Measurements from ENCODE around the gene TDO2.
"Not testable (repeated sequence)": the region's sequence is repeated elsewhere in the genome, so short reads cannot be mapped to it uniquely, and the experiment has no call there.

The TDO2 gene

GRCh38 chr4:155903453-155903852 lies at the start of gene TDO2:
TSS of gene TDO2 (plus strand) at chr4:155903696. CDS start at chr4:155903759, 63 bp downstream.
- no peak for DNase-seq

- DNase-seq: peak; percentile 48
Measured at GRCh38 chr4:155854582-155855226, 48.8 kb upstream of the TDO2 start.

- no peak for DNase-seq
Measured at GRCh38 chr4:155855897-155856296, 47.6 kb upstream of the TDO2 start.

GRCh38 chr4:155866177-155866576 lies 37.3 kb upstream of the TDO2 start, which contains the start of gene ASIC5:
TSS of gene ASIC5 (minus strand) at chr4:155866277. CDS start at chr4:155866226, 51 bp downstream.
- DNase-seq: no peak

GRCh38 chr4:155875878-155876277 lies 27.6 kb upstream of the TDO2 start:
- no peak for DNase-seq

- DNase-seq: no peak
Measured at GRCh38 chr4:155877971-155878370, 25.5 kb upstream of the TDO2 start.

GRCh38 chr4:155878611-155879010 lies 24.9 kb upstream of the TDO2 start:
- DNase-seq: no peak

- no peak for DNase-seq
Measured at GRCh38 chr4:155879767-155880166, 23.7 kb upstream of the TDO2 start.

GRCh38 chr4:155881555-155881954 lies 21.9 kb upstream of the TDO2 start:
- no peak for DNase-seq

- DNase-seq: no peak
Measured at GRCh38 chr4:155883895-155884294, 19.6 kb upstream of the TDO2 start.

- DNase-seq: no peak
Measured at GRCh38 chr4:155885666-155886065, 17.8 kb upstream of the TDO2 start.

- no peak for DNase-seq
Measured at GRCh38 chr4:155887045-155887444, 16.5 kb upstream of the TDO2 start.

- no peak for DNase-seq
Measured at GRCh38 chr4:155887847-155888570, 15.5 kb upstream of the TDO2 start.

- DNase-seq: peak; percentile 91
Measured at GRCh38 chr4:155889031-155889793, 14.3 kb upstream of the TDO2 start.

GRCh38 chr4:155889946-155890345 lies 13.6 kb upstream of the TDO2 start:
- DNase-seq: no peak

- DNase-seq: peak; percentile 56
Measured at GRCh38 chr4:155891058-155891457, 12.4 kb upstream of the TDO2 start.

GRCh38 chr4:155898371-155898770 lies 5.1 kb upstream of the TDO2 start:
- not testable (repeated sequence) for DNase-seq

- no peak for DNase-seq
Measured at GRCh38 chr4:155899891-155900290, 3.6 kb upstream of the TDO2 start.

GRCh38 chr4:155900381-155900780 lies 3.1 kb upstream of the TDO2 start:
- DNase-seq: peak; percentile 89

- no peak for DNase-seq
Measured at GRCh38 chr4:155901013-155901412, 2.5 kb upstream of the TDO2 start.

- DNase-seq: no peak
Measured at GRCh38 chr4:155904331-155904730, 835 bp downstream of the TDO2 start.

- DNase-seq: peak; percentile 99
Measured at GRCh38 chr4:155906554-155907247, 3.2 kb downstream of the TDO2 start.

- no peak for DNase-seq
Measured at GRCh38 chr4:155907556-155907955, 4.1 kb downstream of the TDO2 start.
